Astrocyte (in vitro differentiated cells and primary cell): Measurements from ENCODE around the gene SERPINE2. TPM values are rescaled to one million over a fixed set of nuclear protein-coding genes. Genes with fewer than 3 reads are reported as not detected.

Source experiments
- DNase-seq: peaks from one replicate; pipeline ENCODE4 v3.0.0-alpha.2; 2010; ENCODE audit warnings: low read depth
- FAIRE-seq: peaks from 2 replicates; lab custom pipeline; 2011; peaks lifted over from hg19 to GRCh38; lab: Jason Lieb, UNC
- H2AFZ ChIP-seq: 2 replicates; pipeline ENCODE4 v1.6.0; 2012; ENCODE audit warnings: low read depth, low read length, inconsistent platforms
- H3K27ac ChIP-seq: 2 replicates; pipeline ENCODE4 v1.5.1; 2011; ENCODE audit warnings: low read depth, low read length, inconsistent platforms
- H3K27me3 ChIP-seq: 2 replicates; pipeline ENCODE4 v1.6.0; 2011; ENCODE audit warnings: low read length, inconsistent platforms; ENCODE audit not compliant: insufficient read depth
- H3K36me3 ChIP-seq: 2 replicates; pipeline ENCODE4 v1.5.1; 2011; ENCODE audit warnings: low read length, inconsistent platforms; ENCODE audit not compliant: insufficient read depth
- H3K4me1 ChIP-seq: 2 replicates; pipeline ENCODE4 v1.5.1; 2011; ENCODE audit warnings: low read length, inconsistent platforms; ENCODE audit not compliant: insufficient read depth
- H3K4me2 ChIP-seq: 2 replicates; pipeline ENCODE4 v1.6.0; 2012; ENCODE audit warnings: low read length, inconsistent platforms
- H3K4me3 ChIP-seq: 2 replicates; pipeline ENCODE4 v1.5.1; 2011; ENCODE audit warnings: low read depth, mild to moderate bottlenecking, low read length, inconsistent platforms; ENCODE audit not compliant: insufficient read depth
- H3K79me2 ChIP-seq: 2 replicates; pipeline ENCODE4 v1.6.0; 2012; ENCODE audit warnings: mild to moderate bottlenecking, low read length, inconsistent platforms; ENCODE audit not compliant: insufficient read depth
- H3K9ac ChIP-seq: 2 replicates; pipeline ENCODE4 v1.6.0; 2012; ENCODE audit warnings: mild to moderate bottlenecking, low read length, inconsistent platforms
- H3K9me3 ChIP-seq: 2 replicates; pipeline ENCODE4 v1.5.1; 2012; ENCODE audit warnings: low read depth, mild to moderate bottlenecking, low read length, inconsistent platforms; ENCODE audit not compliant: insufficient read depth
- H4K20me1 ChIP-seq: 2 replicates; pipeline ENCODE4 v1.6.0; 2012; ENCODE audit warnings: low read length, inconsistent platforms; ENCODE audit not compliant: insufficient read depth
- H3K27ac Mint-ChIP-seq: one replicate; pipeline ENCODE4 v1.8.0; 2021; ENCODE audit warnings: mild to moderate bottlenecking, mixed read lengths; ENCODE audit not compliant: unreplicated experiment
- H3K27me3 Mint-ChIP-seq: one replicate; pipeline ENCODE4 v1.8.0; 2021; ENCODE audit warnings: low read depth, mixed read lengths; ENCODE audit not compliant: unreplicated experiment
- H3K36me3 Mint-ChIP-seq: one replicate; pipeline ENCODE4 v1.8.0; 2021; ENCODE audit warnings: low read depth, mixed read lengths; ENCODE audit not compliant: unreplicated experiment
- H3K4me1 Mint-ChIP-seq: one replicate; pipeline ENCODE4 v1.8.0; 2021; ENCODE audit warnings: low read depth, mixed read lengths; ENCODE audit not compliant: unreplicated experiment
- H3K4me3 Mint-ChIP-seq: one replicate; pipeline ENCODE4 v1.8.0; 2021; ENCODE audit warnings: mild to moderate bottlenecking, moderate library complexity, mixed read lengths; ENCODE audit not compliant: unreplicated experiment
- H3K9me3 Mint-ChIP-seq: one replicate; pipeline ENCODE4 v1.8.0; 2021; ENCODE audit warnings: mild to moderate bottlenecking, mixed read lengths; ENCODE audit not compliant: unreplicated experiment
- EZH2 ChIP-seq: IDR thresholded peaks from 2 replicates; pipeline ENCODE4 v1.6.1; 2012; ENCODE audit warnings: mild to moderate bottlenecking, low read length, inconsistent platforms; ENCODE audit not compliant: insufficient read depth
- total RNA-seq: library from RNA; stranded (reverse); gene quantifications from 2 replicates; pipeline ENCODE4 v1.2.1, GENCODE V29; 2021
- TF ChIP-seq, protein P1 (sequence below): IDR thresholded peaks from 2 replicates; pipeline ENCODE4 v1.5.1; 2011; ENCODE audit warnings: low read depth, mild to moderate bottlenecking, inconsistent platforms, low read length, moderate library complexity; ENCODE audit not compliant: insufficient read depth

Gene SERPINE2
- total RNA-seq, 1 donor from 2014 or later: 375 TPM

DNA sequence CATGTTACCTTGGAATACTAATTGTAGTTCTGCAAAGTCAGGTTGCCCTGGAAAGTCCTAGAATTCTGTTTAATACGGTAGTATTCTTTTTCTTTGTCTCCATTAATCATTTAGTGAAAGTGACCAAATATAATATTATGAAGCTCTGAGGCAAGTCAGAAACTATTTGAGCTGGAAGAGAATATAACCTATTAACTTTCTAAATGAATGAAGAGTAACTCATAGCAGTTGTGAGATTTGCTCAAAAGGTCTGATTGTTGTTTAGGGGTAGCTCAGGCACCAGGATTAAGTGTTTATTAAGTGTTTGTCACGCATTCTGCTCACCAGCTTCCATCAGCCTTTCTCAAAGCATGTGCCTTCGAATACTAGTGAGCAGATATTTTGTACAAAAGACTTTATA is 46.7 kb upstream of the SERPINE2 start:
- Histone ChIP-seq H3K4me3 (no peak overlapping the region), H4K20me1 (no peaks in the 10 kb centered on the region), H3K9ac (peak overlapping the region; percentile 17), H3K36me3 (no peaks in the 10 kb centered on the region), H3K9me3 (no peaks in the 10 kb centered on the region), H3K27ac (peak overlapping the region; percentile 76), H2AFZ (no peak overlapping the region), H3K4me2 (peak overlapping the region; percentile 71), H3K4me1 (peaks cover 23% of the 10 kb centered on the region), H3K79me2 (no peaks in the 10 kb centered on the region), H3K27me3 (no peaks in the 10 kb centered on the region)
- Mint-ChIP-seq H3K27me3 (no peaks in the 10 kb centered on the region), H3K4me3 (no peak overlapping the region), H3K36me3 (no peaks in the 10 kb centered on the region), H3K4me1 (peaks cover 24% of the 10 kb centered on the region), H3K9me3 (peaks cover 4% of the 10 kb centered on the region), H3K27ac (peak overlapping the region; percentile 60)
- TF ChIP-seq, protein P1, sequence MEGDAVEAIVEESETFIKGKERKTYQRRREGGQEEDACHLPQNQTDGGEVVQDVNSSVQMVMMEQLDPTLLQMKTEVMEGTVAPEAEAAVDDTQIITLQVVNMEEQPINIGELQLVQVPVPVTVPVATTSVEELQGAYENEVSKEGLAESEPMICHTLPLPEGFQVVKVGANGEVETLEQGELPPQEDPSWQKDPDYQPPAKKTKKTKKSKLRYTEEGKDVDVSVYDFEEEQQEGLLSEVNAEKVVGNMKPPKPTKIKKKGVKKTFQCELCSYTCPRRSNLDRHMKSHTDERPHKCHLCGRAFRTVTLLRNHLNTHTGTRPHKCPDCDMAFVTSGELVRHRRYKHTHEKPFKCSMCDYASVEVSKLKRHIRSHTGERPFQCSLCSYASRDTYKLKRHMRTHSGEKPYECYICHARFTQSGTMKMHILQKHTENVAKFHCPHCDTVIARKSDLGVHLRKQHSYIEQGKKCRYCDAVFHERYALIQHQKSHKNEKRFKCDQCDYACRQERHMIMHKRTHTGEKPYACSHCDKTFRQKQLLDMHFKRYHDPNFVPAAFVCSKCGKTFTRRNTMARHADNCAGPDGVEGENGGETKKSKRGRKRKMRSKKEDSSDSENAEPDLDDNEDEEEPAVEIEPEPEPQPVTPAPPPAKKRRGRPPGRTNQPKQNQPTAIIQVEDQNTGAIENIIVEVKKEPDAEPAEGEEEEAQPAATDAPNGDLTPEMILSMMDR: no peak
- no peak for TF ChIP-seq EZH2
- FAIRE-seq (peak; percentile 76), DNase-seq (no peak)

DNA sequence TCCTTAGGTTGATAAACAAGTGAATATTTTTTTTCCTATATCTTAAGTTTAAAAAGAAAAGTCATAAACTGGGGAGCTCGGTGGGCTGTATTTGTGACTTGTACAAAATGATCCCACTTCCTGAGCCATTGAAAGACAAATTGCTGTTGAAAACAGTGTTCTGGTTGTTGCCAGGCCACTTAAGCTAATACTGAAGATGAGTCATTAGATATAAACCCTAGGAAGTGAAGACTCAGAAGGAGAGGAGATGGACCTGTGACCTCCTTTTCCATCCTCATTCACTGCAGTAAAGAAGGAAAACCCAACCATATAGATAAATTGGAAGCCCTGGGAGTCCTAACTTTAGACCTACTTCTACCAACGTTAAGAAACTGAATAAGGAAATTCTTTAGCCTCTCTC is 46.2 kb upstream of the SERPINE2 start:
- no peak overlapping the region for H3K4me3 ChIP-seq
- peaks cover 24% of the 10 kb centered on the region for H3K4me1 Mint-ChIP-seq
- no peaks in the 10 kb centered on the region for H4K20me1 ChIP-seq
- H3K36me3 Mint-ChIP-seq: no peaks in the 10 kb centered on the region
- DNase-seq (peak; percentile 68), FAIRE-seq (peak; percentile 13)
- no peak overlapping the region for H3K9ac ChIP-seq
- peak overlapping the region; percentile 71 for H3K4me2 ChIP-seq
- H3K9me3 ChIP-seq: no peaks in the 10 kb centered on the region
- no peak overlapping the region for H2AFZ ChIP-seq
- no peaks in the 10 kb centered on the region for H3K36me3 ChIP-seq
- no peaks in the 10 kb centered on the region for H3K27me3 Mint-ChIP-seq
- H3K4me3 Mint-ChIP-seq: no peak overlapping the region
- TF ChIP-seq, protein P1: no peak
- TF ChIP-seq EZH2: no peak
- H3K27ac ChIP-seq: peak overlapping the region; percentile 76
- no peaks in the 10 kb centered on the region for H3K79me2 ChIP-seq
- H3K27ac Mint-ChIP-seq: peak overlapping the region; percentile 60
- peaks cover 23% of the 10 kb centered on the region for H3K4me1 ChIP-seq
- peaks cover 4% of the 10 kb centered on the region for H3K9me3 Mint-ChIP-seq
- no peaks in the 10 kb centered on the region for H3K27me3 ChIP-seq

DNA sequence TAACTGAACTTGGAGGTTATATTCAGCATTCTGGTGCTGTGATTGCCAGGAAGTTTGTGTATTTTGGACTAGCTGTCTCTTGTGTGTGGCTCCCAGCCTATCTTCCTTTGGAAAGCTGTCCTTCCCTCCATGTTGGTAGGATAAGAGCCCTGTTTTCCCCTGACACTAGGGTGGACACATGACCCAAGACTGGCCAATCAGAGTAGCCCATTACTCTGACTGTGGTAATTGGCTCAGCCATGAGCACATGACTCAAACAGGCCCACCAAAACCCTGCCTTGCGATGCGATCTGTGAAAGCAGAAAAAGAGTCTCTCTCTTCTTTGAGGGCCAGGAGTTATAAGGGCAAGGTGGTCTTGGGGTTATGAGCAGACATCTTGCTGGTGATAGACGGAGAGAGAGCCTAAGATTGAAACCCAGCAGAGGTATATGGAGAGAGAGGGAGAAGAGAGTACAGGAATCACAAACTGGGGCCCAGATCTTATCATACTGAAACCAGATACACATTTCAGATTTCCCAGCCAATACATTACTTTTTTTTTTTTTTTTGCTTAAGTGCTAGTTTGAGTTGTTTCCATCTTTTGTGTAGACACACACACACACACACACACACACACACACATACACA is 45.3 kb upstream of the SERPINE2 start:
- Histone ChIP-seq H3K4me1 (peaks cover 23% of the 10 kb centered on the region), H3K27ac (no peak overlapping the region), H3K36me3 (no peaks in the 10 kb centered on the region), H3K27me3 (no peaks in the 10 kb centered on the region), H3K79me2 (no peaks in the 10 kb centered on the region), H2AFZ (no peak overlapping the region), H3K9ac (no peak overlapping the region), H3K4me3 (no peak overlapping the region), H3K9me3 (no peaks in the 10 kb centered on the region), H4K20me1 (no peaks in the 10 kb centered on the region), H3K4me2 (no peak overlapping the region)
- Mint-ChIP-seq H3K9me3 (peaks cover 4% of the 10 kb centered on the region), H3K27ac (peak overlapping the region; percentile 67), H3K4me1 (peaks cover 24% of the 10 kb centered on the region), H3K27me3 (no peaks in the 10 kb centered on the region), H3K36me3 (no peaks in the 10 kb centered on the region), H3K4me3 (no peak overlapping the region)
- no peak for TF ChIP-seq EZH2
- TF ChIP-seq, protein P1: no peak
- DNase-seq (no peak), FAIRE-seq (no peak)
